Neutrophil (primary cell): ENCODE measurements around the gene UBASH3A.
"Not testable (repeated sequence)": the region's sequence is repeated elsewhere in the genome, so short reads cannot be mapped to it uniquely, and the experiment has no call there.

Experiments used
- H3K27ac ChIP-seq: fragments of 200-600 bp; sonication (generic); 2 replicates; pipeline ENCODE4 v1.5.1; 2016; ENCODE audit warnings: mild to moderate bottlenecking, moderate library complexity
- H3K27me3 ChIP-seq: fragments of 200-600 bp; sonication (generic); 2 replicates; pipeline ENCODE4 v1.6.0; 2016; ENCODE audit warnings: mild to moderate bottlenecking
- H3K36me3 ChIP-seq: fragments of 200-600 bp; sonication (generic); 2 replicates; pipeline ENCODE4 v1.5.1; 2017
- H3K4me1 ChIP-seq, 2 experiments: fragments of 200-600 bp in 1 of 2; sonication (generic) in 1 of 2; 1 replicate in 1 of 2; 2 replicates in 1 of 2; pipeline versions ENCODE4 v1.5.1 to v1.6.1; 2013 to 2016; ENCODE audit warnings: low read depth in 1 of 2, low read length in 1 of 2, mild to moderate bottlenecking in 1 of 2, moderate library complexity in 1 of 2; ENCODE audit not compliant: control insufficient read depth in 1 of 2, insufficient read depth in 1 of 2
- H3K4me3 ChIP-seq, 2 experiments: fragments of 200-600 bp in 1 of 2; sonication (generic) in 1 of 2; 1 replicate in 1 of 2; 2 replicates in 1 of 2; pipeline ENCODE4 v1.5.1; 2013 to 2016; ENCODE audit warnings: low read depth in 1 of 2, low read length in 1 of 2, mild to moderate bottlenecking in 1 of 2, moderate library complexity in 1 of 2
- H3K9me3 ChIP-seq: fragments of 200-600 bp; sonication (generic); 2 replicates; pipeline ENCODE4 v1.5.1; 2016
- CTCF ChIP-seq: fragments of 200-600 bp; sonication (generic); IDR thresholded peaks from 2 replicates; pipeline ENCODE4 v1.5.1; 2016; ENCODE audit warnings: antibody characterized with exemption

The UBASH3A gene

GRCh38 chr21:42407476-42407875 is 3.8 kb downstream of the UBASH3A start:
- Histone ChIP-seq H3K9me3 (no peaks in the 10 kb centered on the region), H3K4me3 (no peak overlapping the region), H3K27me3 (no peaks in the 10 kb centered on the region), H3K36me3 (no peaks in the 10 kb centered on the region), H3K27ac (no peak overlapping the region), H3K4me1 (no peaks in the 10 kb centered on the region)
- TF ChIP-seq CTCF, result no peak

- not testable (repeated sequence) for H3K27me3 ChIP-seq, H3K36me3 ChIP-seq, H3K27ac ChIP-seq, H3K4me1 ChIP-seq, H3K4me3 ChIP-seq, H3K9me3 ChIP-seq
Observed at GRCh38 chr21:42408718-42409117, 5.0 kb downstream of the UBASH3A start.

GRCh38 chr21:42409366-42409765 is 5.7 kb downstream of the UBASH3A start:
- H3K36me3 ChIP-seq, result no peaks in the 10 kb centered on the region
- H3K9me3 ChIP-seq, result no peaks in the 10 kb centered on the region
- no peaks in the 10 kb centered on the region for H3K4me1 ChIP-seq
- no peak overlapping the region for H3K4me3 ChIP-seq
- H3K27me3 ChIP-seq, result no peaks in the 10 kb centered on the region
- H3K27ac ChIP-seq, result no peak overlapping the region
- no peak for TF ChIP-seq CTCF

GRCh38 chr21:42411197-42411869 is 7.6 kb downstream of the UBASH3A start:
- no peaks in the 10 kb centered on the region for H3K36me3 ChIP-seq
- TF ChIP-seq CTCF, result no peak
- H3K27ac ChIP-seq, result no peak overlapping the region
- H3K4me3 ChIP-seq, result no peak overlapping the region
- no peaks in the 10 kb centered on the region for H3K9me3 ChIP-seq
- no peaks in the 10 kb centered on the region for H3K4me1 ChIP-seq
- H3K27me3 ChIP-seq, result no peaks in the 10 kb centered on the region

GRCh38 chr21:42411891-42412635 is 8.4 kb downstream of the UBASH3A start:
- H3K27ac ChIP-seq, result no peak overlapping the region
- H3K36me3 ChIP-seq, result no peaks in the 10 kb centered on the region
- H3K9me3 ChIP-seq, result no peaks in the 10 kb centered on the region
- no peak for TF ChIP-seq CTCF
- H3K4me3 ChIP-seq, result no peak overlapping the region
- H3K27me3 ChIP-seq, result no peaks in the 10 kb centered on the region
- no peaks in the 10 kb centered on the region for H3K4me1 ChIP-seq

GRCh38 chr21:42412636-42412933 is 8.9 kb downstream of the UBASH3A start:
- H3K9me3 ChIP-seq, result no peaks in the 10 kb centered on the region
- no peaks in the 10 kb centered on the region for H3K4me1 ChIP-seq
- no peaks in the 10 kb centered on the region for H3K27me3 ChIP-seq
- no peak overlapping the region for H3K27ac ChIP-seq
- TF ChIP-seq CTCF, result no peak
- H3K36me3 ChIP-seq, result no peaks in the 10 kb centered on the region
- no peak overlapping the region for H3K4me3 ChIP-seq
